HG02885 (cell line): Measurements from ENCODE around the gene TMEM45A.
"Not testable (repeated sequence)": the region's sequence is repeated elsewhere in the genome, so short reads cannot be mapped to it uniquely, and the experiment has no call there.

Source experiments
- ATAC-seq: cut with Tn5 transposase; IDR thresholded peaks from one replicate; pipeline ENCODE4 v1.9.1; 2021; ENCODE audit warnings: mild to moderate bottlenecking; ENCODE audit not compliant: unreplicated experiment, poor library complexity

The TMEM45A gene, protein sequence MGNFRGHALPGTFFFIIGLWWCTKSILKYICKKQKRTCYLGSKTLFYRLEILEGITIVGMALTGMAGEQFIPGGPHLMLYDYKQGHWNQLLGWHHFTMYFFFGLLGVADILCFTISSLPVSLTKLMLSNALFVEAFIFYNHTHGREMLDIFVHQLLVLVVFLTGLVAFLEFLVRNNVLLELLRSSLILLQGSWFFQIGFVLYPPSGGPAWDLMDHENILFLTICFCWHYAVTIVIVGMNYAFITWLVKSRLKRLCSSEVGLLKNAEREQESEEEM

DNA sequence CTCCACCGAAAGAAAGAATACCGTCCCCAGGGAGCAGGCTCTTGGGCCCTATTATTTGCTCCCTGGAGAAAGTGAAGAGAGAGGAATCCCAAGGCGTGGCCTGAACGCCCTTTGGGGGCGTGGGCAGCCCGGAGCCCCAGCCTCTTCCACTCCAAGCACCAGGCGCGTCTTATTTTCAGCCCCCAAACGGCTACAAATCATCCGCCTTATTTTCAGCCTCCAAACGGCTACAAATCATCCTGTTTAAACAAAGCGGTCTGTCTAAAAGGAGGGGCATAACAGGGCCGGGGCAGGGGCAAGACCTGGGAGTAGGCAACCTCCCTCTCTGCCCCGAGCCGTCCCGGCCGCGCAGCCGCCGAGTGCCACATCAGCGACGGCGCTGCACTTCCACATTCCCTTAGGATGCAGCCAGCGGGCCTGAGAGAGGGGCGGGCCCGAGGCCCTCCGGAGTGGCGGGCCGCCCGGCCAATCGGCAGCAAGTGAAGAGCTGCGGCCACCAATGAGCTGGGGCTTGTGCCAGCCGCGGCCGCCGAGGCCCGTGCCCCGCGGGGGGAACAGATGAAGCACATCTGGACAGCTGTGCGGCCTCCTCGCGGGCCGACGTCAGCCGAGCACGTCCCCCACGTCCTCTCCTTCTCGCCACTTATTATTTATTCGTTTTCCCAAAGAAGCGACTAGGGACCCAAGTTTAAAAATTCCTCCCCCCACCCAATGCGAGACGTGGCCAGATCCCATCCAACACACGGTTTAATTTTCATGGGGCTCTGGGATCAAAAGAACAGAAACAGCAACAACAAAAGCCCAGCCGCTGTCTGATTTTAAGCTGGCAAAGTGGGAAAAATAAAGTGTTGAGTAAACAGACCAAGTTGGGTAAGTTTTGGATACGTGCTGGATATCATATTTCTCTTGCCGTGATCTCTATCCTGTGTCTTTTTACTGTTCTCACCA, at the start of gene TMEM45A:
TSS of gene TMEM45A (plus strand) at position 561 of the 948 bp plus-strand sequence. CDS start 62,593 bp downstream, outside the sequence.
- peak; percentile 99 for ATAC-seq

DNA sequence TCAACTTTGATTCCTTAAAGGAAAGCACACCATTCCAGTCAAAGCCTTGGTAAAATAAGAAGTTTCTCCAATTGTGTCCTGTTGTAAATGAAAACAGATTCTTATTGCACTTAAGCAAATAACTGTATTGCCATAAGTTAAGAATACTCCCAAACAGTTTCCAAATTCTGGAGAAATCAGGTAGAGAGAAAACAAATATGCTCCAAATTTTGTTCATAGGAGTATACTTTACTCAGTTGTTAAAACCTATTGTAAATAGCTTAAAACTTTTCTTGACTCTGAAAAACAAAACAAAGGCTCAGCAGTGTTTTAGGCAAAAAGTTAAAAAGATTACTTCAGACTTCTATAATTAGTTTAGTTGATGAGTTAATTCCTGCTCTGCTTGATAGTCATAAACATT, 48.7 kb upstream of the TMEM45A start:
- ATAC-seq, result no peak

DNA sequence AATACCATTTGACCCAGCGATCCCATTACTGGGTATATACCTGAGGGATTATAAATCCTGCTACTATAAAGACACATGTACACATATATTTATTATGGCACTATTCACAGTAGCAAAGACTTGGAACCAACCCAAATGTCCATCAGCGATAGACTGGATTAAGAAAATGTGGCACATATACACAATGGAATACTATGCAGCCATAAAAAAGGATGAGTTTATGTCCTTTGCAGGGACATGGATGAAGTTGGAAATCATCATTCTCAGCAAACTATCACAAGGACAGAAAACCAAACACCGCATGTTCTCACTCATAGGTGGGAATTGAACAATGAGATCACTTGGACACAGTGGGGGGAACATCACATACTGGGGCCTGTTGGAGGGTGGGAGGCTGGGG, 45.4 kb upstream of the TMEM45A start:
- ATAC-seq, result not testable (repeated sequence)

DNA sequence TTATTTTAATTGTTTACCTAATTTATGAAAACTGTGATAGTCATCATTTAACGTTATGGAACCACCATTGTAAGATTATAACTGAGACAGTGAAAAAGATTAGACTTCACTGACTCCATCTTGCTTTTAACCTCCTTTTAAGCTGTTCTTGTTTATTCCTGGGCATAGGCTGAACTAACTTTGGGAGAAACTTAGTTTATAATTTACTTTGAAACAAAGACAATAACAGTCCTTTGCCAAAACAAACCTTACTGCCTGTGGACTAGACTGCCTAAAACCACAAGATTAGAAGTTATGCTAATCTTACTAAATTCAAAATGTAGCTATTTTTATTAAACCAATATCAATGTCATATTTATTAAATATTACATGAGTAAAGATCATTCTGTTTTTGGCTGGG, 44.3 kb upstream of the TMEM45A start:
- ATAC-seq, result no peak

DNA sequence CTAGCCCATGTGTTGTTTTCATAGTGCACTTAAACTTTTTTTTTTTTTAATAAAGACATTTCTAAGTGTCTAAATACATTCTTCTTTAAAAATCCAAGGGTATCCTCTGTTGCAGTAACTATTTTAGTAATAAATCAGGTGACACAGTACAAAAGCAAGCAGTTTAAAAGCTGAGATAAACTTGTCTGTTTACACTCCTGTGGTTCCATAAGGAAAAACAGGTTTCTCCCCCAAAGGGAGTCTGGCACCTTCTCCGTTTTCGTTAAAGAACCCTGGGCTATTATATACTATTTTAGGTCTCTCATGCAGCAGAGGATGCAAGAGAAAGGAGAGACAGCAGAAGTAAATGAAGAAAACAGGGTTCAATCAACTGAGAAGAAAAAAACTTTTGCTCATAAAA, 43.2 kb upstream of the TMEM45A start:
- ATAC-seq, result no peak

DNA sequence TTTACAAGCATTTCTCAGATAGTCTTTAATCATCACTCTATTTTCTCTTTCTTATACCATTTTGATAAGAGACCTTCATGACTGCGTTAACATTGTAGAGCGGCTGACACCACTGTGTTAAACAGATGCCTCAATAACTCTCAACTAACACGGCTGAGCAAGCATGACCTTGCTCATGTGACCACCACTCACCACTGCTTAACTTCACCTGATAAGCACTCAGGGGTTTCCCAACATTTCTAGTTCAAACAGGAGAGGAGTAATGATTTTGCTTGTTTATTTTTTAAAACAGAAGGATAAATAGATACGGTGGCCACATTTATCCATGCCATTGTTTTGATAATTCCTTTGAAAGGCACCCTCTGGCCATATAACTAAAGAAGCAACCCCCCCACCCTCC, 37.7 kb upstream of the TMEM45A start:
- no peak for ATAC-seq

DNA sequence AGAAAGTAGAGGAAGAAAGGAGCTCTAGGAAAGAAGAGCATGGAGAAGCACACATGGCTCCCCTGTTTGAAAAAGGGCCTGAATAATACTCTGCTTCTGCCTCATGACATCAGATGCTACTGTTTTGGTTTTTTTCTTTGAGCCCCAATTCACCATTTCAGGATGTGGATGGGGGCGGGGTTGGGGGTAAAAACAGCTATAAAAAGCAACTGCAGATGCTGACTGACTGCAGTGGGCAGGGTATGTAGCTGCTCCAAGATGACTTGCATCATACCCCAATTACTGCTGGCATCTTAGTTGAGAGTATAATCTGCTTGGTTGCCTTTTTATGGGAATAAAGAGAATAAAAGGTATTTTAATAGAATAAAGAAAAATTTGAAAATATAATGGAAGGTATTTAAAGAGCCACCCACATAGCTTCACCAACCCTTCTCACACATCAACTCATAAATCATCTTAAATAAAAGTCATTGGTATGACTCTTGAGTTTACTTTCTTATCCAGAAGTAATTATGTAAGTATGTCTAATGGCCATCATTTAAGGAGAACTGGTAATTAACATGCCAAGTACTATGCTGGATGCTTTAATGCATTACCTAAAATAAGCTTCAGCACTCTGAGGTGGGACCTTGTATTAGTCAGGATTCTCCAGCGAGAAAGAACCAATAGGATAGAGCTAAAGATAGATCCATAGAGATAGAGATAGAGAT, 36.4 kb upstream of the TMEM45A start:
- no peak for ATAC-seq

DNA sequence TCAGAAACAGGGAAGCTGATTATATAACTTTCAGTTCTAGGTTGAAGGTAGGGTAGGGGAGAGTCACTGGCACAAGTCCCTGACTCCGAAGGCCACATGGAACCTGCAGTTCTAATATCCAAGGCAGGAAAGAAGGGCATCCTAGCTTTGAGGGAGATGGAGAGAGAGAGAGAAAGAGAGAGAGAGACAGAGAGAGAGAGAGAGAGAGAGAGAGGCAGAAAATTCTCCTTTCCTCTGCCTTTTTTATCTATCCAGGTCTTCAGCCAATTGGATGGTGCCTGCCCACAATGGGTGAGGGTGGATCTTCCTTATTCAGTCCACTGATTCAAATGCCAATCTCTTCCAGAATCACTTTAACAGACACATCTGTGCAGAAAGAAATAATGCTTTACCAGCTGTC, 35.7 kb upstream of the TMEM45A start:
- no peak for ATAC-seq

DNA sequence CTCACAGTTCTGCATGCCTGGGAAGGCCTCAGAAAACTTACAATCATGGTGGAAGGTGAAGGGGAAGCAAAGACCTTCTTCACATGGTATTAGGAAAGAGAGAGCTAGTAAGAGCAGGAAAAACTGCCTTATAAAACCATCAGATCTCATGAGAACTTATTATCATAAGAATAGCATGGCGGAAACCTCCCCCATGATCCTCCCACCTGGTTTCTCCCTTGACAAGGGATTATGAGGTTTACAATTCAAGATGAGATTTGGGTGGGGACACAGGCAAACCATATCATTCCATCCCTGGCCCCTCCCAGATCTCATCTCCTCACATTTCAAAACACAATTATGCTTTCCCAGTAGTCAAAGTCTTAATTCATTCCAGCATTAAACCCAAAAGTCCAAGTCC, 34.6 kb upstream of the TMEM45A start:
- ATAC-seq, result no peak

DNA sequence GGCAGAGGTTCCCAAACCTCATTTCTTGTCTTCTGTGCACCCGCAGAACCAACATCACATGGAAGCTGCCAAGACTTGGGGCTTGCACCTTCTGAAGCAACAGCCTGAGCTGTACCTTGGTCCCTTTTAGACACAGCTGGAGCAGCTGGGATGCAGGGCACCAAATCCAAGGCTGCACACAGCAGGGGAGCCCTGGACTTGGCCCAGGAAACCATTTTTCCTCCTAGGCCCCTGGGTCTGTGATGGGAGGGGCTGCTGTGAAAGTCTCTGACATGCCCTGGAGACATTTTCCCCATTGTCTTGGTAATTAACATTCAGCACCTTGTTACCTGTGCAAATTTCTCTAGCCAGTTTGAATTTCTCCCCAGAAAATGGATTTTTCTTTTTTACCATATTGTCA, 33.6 kb upstream of the TMEM45A start:
- ATAC-seq, result no peak

DNA sequence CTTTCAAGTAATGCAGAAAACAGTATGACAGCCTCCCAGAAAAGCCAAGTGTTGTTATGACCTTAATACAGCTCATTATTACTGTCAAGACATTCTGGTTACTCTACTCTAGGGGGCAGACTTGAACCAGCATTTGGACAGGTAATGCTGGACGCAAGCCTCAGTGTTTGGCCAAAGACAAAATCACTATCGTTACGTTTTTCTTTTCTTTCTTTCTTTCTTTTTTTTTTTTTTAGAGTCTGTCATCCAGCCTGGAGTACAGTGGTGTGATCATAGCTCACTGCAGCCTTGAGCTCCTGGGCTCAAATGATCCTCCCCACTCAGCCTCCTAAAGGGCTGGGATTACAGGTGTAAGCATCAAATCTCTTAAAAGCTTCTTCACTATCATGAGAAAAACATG, 29.4 kb upstream of the TMEM45A start:
- peak; percentile 90 for ATAC-seq

DNA sequence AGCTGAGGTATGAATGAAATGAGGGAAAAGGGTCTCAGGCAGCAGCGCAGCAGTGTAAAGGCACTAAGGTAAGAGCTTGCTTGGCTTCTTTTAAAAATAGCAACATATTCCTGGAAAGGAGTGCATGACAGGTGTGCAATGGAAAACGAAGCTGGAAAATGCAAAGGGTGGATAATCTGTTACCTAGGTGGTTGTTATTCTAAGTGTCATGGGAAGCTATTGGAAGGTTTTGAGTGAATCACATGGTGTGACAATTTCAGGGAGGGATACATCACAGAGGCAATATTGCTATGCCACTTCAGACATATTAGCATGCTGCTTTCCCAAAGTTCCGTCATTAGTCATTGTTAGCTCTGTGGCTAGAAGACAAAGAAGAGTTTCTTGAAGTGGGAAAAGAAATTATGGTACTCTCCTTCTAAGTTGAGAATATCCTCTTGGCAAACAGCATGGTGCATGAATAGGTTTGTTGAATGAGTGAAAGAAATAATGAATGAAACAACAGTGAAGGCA, 28.7 kb upstream of the TMEM45A start:
- no peak for ATAC-seq

DNA sequence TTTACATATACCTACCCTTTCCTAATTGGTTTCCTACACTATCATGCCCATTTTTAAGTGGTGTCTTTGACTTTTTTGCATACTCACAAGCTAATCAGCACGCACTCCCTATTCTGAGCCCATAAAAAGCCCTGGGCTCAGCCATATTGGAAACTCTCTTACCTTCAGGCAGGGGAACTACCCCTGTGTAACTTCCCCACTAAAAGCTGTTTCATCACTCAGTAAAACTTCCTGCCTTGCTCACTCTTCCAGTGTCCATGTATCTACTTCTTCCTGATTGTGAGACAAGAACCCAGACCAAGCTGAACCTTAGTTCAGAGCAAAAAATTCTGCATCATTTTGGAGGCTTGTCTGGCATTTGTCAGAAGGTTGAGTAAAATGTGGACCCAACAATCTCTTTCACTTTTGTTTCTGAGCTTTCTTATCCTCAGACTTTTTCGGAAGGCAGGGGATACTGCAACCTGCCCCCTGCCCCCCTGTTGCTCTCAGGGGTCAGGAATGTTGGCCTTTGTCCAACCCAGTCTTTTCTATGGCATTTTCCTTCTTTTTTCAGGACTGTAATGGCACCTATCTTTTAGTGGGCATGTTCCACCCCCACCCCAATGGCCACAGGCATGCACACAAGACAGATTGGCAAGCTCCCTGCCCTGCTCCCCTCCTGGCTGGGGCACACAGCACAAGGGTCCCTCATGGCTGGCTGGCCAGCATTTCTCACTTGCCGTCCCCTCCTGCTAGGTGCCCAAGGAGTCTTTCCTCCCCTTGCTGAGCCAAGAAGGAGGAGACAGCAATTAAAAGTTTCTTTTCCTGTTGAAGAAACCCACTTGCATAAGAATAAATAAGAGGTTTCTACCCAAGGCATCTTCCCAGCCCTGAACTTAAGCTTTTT, 26.3 kb upstream of the TMEM45A start:
- ATAC-seq, result peak; percentile 47

DNA sequence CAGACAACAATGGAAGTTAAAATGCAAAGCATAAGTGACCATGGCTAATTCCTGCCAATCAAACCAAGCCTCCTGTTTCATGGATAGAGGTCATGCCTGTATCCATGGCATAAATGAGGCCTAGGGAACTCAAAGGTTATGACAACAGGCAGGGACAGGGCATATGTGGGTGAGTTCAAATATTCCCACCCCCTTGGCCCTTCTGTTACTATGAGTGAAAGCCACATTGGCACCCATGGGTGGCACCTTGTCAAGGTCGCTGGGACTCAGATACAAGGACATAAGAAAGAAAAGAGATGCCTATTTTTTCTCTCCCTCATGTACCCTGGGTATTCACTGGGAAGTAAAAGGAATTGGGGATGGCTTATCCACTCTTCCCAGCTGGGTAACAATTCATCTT, 25.3 kb upstream of the TMEM45A start:
- no peak for ATAC-seq

DNA sequence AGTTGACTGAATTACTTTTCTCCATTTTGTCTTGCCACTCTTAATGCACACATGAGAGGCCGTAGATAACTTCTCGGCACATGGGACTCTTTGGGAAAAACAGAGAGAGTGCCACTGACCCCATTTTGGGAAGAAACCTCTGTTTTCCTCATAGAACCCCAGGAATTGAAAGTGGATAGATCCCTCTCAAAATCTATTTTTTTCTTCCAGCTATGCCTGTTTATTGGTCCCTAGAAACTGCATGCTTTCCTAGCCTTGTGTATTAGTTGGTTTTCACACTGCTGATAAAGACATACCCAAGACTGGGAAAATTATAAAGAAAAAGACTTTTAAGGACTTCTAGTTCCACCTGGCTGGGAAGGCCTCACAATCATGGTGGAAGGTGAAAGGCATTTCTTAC, 23.7 kb upstream of the TMEM45A start:
- no peak for ATAC-seq

DNA sequence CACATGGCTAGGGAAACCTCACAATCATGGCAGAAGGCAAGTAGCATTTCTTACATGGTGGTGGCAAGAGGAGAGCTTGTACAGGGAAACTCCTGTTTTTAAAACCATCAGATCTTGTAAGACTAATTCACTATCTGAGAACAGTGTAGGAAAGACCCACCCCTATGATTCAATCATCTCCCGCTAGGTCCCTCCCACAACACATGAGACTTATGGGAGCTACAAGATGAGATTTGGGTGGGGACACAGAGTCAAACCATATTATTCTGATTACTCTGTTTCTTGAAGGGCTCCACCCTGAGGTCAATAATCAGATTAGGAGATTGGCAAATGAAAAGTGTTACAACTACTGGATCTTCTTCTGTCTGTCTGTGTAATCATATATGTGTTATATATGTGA, 21.5 kb upstream of the TMEM45A start:
- no peak for ATAC-seq

DNA sequence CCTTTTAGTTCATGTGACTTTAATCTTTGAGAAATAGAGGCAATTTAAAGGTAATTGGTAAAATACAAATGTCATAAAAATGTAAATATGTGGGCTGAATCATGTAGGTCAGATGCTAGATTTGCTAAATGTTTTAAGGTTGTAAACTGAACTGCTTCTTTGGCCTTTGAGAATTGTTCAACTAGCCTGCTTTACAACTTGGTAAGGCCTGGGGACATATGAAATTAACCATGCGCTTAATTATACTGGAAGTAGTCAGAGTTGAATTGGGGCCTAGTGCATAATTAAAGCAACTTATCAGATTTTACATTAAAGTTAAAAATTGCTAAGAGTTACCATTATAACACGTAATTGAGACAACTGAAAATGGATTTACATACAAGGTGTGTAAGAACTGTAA, 21.0 kb upstream of the TMEM45A start:
- ATAC-seq, result no peak

DNA sequence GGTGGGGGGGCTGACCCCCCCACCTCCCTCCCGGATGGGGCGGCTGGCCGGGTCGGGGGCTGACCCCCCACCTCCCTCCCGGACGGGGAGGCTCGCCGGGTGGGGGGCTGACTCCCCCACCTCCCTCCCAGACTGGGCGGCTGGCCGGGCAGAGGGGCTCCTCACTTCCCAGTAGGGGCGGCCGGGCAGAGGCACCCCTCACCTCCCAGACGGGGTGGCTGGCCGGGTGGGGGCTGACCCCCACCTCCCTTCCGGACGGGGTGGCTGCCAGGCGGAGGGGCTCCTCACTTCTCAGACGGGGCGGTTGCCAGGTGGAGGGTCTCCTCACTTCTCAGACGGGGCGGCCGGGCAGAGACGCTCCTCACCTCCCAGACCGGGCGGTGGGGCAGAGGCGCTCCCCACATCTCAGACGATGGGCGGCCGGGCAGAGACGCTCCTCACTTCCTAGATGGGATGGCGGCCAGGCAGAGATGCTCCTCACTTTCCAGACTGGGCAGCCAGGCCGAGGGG, 14.5 kb upstream of the TMEM45A start:
- not testable (repeated sequence) for ATAC-seq

DNA sequence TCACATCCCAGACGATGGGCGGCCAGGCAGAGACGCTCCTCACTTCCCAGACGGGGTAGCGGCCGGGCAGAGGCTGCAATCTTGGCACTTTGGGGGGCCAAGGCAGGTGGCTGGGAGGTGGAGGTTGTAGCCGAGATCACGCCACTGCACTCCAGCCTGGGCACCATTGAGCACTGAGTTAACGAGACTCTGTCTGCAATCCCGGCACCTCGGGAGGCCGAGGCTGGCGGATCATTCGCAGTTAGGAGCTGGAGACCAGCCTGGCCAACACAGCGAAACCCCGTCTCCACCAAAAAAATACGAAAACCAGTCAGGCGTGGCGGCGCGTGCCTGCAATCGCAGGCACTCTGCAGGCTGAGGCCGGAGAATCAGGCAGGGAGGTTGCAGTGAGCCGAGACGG, 13.9 kb upstream of the TMEM45A start:
- not testable (repeated sequence) for ATAC-seq

DNA sequence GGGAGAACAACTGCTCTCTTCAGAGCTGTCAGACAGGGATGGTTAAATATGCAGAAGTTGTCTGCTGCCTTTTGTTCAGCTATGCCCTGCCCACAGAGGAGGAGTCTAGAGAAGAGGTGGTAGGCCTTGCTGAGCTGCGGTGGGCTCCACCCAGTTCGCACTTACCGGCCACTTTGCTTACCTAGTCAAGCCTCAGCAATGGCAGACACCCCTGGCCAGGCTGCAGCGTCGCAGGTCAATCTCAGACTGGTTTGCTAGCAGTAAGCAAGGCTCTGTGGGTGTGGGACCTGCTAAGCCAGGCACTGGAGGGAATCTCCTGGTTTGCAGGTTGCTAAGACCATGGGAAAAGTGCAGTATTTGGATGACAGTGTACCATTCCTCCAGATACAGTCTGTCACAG, 12.3 kb upstream of the TMEM45A start:
- ATAC-seq, result no peak
